WERI-Rb-1 (cell line): ENCODE data around the gene CISD1.
"Not testable (repeated sequence)": the region's sequence is repeated elsewhere in the genome, so short reads cannot be mapped to it uniquely, and the experiment has no call there.

Experiments used
- DNase-seq: peaks from one replicate; pipeline ENCODE4 v3.0.0-alpha.2; 2020
- H3K27ac ChIP-seq: fragments of 250-450 bp; sonication (Bioruptor Pico); 2 replicates; pipeline ENCODE4 v1.5.1; 2020; ENCODE audit warnings: mild to moderate bottlenecking, moderate library complexity
- H3K27me3 ChIP-seq: fragments of 250-450 bp; sonication (Bioruptor Pico); 2 replicates; pipeline ENCODE4 v1.5.1; 2021; ENCODE audit warnings: mild to moderate bottlenecking, low read depth, moderate library complexity; ENCODE audit not compliant: insufficient read depth, severe bottlenecking
- H3K36me3 ChIP-seq: fragments of 250-450 bp; sonication (Bioruptor Pico); 2 replicates; pipeline ENCODE4 v1.5.1; 2020; ENCODE audit warnings: mild to moderate bottlenecking, moderate library complexity
- H3K4me3 ChIP-seq: 2 replicates; pipeline ENCODE4 v1.5.1; 2011; ENCODE audit warnings: low read depth, mild to moderate bottlenecking, control low read depth, low read length
- H3K9me3 ChIP-seq: fragments of 250-450 bp; sonication (Bioruptor Pico); 2 replicates; pipeline ENCODE4 v1.5.1; 2021; ENCODE audit warnings: mild to moderate bottlenecking, moderate library complexity; ENCODE audit not compliant: severe bottlenecking
- TF ChIP-seq, protein P1 (sequence below): IDR thresholded peaks from 2 replicates; pipeline ENCODE4 v1.5.1; 2011; ENCODE audit warnings: low read depth, mild to moderate bottlenecking, control low read depth, inconsistent platforms, low read length

The CISD1 gene

DNA sequence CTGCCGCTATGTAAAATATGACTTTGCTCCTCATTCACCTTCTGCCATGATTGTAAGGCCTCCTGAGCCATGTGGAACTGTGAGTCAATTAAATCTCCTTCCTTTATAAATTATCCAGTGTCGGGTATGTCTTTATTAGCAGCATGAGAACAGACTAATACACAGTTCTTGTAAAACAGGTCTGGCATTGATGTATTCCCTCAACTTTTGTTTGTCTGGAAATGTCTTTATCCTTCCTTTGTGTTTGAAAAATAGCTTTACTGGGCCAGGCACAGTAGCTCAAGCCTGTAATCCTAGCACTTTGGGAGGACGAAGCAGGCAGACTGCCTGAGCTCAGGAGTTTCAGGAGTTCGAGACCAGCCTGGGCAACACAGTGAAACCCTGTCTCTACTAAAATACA is 15.8 kb upstream of the CISD1 start:
- no peak for DNase-seq
- no peak overlapping the region for H3K27ac ChIP-seq
- no peak overlapping the region for H3K4me3 ChIP-seq
- H3K27me3 ChIP-seq = no peaks in the 10 kb centered on the region
- no peaks in the 10 kb centered on the region for H3K9me3 ChIP-seq
- TF ChIP-seq, protein P1, sequence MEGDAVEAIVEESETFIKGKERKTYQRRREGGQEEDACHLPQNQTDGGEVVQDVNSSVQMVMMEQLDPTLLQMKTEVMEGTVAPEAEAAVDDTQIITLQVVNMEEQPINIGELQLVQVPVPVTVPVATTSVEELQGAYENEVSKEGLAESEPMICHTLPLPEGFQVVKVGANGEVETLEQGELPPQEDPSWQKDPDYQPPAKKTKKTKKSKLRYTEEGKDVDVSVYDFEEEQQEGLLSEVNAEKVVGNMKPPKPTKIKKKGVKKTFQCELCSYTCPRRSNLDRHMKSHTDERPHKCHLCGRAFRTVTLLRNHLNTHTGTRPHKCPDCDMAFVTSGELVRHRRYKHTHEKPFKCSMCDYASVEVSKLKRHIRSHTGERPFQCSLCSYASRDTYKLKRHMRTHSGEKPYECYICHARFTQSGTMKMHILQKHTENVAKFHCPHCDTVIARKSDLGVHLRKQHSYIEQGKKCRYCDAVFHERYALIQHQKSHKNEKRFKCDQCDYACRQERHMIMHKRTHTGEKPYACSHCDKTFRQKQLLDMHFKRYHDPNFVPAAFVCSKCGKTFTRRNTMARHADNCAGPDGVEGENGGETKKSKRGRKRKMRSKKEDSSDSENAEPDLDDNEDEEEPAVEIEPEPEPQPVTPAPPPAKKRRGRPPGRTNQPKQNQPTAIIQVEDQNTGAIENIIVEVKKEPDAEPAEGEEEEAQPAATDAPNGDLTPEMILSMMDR = no peak
- no peaks in the 10 kb centered on the region for H3K36me3 ChIP-seq

DNA sequence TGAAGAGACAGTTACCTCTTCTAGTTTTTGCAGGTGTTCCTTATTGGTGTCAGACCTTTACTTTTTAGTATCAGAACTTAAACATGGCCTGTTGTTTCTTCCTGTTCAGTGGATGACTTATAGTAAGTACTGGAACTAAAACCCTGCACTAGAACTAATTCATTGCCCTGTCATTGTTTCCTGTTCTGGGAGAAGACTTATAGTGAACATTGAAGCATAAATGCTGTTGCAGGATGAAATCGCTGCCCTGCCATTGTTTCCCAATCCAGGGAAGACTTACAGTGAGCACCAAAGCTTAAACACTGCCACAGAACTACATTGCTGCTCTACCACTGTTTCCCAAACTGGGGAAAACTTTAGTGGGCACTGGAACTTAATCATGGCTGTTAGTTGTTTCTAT is 14.3 kb upstream of the CISD1 start:
- Histone ChIP-seq H3K9me3 (no peaks in the 10 kb centered on the region), H3K36me3 (no peaks in the 10 kb centered on the region), H3K4me3 (no peak overlapping the region), H3K27ac (no peak overlapping the region), H3K27me3 (no peaks in the 10 kb centered on the region)
- DNase-seq = no peak
- TF ChIP-seq, protein P1 = no peak

DNA sequence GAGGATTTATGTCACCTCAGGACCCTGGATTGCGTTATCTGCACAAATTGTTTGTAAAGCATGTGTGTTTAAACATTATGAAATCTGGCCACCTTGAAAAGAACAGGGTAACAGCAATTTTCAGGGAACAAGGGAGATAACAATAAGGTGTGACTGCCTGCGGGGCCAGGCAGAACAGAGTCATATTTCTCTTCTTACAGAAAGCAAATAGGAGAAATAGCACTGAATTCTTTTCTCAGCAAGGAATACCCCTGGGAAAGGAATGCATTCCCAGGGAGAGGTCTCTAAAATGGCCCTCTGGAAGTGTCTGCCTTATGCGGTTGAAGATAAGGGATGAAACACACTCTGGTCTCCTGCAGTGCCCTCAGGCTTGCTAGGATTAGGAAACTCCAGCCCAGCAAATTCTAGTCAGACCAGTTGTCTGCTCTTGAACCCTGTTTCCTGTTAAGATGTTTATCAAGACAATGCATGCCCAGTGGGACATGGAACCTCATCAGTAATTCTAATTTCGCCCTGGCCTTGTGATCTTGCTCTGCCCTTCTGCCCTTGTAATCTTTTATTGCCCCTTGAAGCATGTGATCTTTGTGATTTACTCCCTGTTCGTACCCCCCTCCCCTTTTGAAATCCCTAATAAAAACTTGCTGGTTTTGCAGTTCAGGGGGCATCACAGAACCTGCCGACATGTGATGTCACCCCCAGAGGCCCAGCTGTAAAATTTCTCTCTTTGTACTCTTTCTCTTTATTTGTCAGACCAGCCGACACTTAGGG is 12.8 kb upstream of the CISD1 start:
- not testable (repeated sequence) for H3K27me3 ChIP-seq, H3K27ac ChIP-seq, H3K9me3 ChIP-seq, DNase-seq, H3K4me3 ChIP-seq, H3K36me3 ChIP-seq

DNA sequence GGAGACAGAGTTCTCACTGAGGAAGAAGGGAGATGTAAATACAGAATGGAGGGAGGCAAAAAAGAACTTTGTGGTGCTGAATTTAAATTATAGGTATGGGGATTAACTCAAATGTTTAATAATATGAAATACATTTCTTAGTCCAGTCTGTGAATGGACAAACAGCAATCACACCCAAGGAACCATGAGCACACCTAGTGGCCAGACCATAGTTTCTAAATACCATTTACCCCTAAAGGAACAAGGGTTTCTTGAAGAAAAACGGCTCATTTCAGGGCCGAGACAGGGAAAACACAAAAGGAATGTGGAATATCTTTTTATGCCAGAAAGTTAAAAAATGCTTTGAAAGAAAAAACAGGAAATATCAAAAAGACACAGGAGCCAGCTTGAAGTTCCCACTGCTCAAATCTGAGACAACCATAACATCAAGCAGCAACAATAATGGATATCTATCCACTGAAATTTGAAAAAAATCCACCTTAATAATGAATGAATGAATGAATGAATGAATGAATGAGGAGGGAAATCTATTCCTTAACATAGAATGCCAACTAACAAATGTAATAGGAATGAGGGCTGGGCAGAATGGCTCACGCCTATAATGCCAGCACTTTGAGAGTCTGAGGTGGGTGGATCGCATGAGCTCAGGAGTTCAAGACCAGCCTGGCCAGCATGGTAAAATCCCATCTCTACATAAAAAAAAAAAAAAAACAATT is 9.8 kb upstream of the CISD1 start:
- DNase-seq = no peak
- H3K4me3 ChIP-seq = no peak overlapping the region
- TF ChIP-seq, protein P1 = no peak
- H3K9me3 ChIP-seq = no peaks in the 10 kb centered on the region
- no peaks in the 10 kb centered on the region for H3K36me3 ChIP-seq
- H3K27me3 ChIP-seq = no peaks in the 10 kb centered on the region
- no peak overlapping the region for H3K27ac ChIP-seq

DNA sequence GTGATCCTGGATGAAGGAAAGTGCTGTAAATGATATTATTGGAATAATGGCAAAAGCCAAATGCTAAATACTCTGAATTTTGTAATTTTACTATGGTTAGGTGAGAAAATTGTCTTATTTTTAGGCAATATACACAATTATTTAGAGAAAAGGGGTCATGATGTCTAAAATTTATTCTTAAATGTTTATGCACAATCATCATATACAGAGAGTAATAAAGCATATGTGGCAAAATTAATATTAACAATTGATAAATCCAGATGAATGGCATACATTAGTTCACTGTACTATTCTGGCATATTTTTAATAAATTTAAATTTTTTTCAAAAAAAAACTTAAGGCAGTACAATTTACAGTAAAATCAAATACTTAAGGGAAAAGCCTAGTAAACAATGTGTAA is 8.6 kb upstream of the CISD1 start:
- no peak overlapping the region for H3K4me3 ChIP-seq
- H3K27me3 ChIP-seq = no peaks in the 10 kb centered on the region
- TF ChIP-seq, protein P1 = no peak
- DNase-seq = no peak
- no peaks in the 10 kb centered on the region for H3K9me3 ChIP-seq
- H3K27ac ChIP-seq = no peak overlapping the region
- no peaks in the 10 kb centered on the region for H3K36me3 ChIP-seq

DNA sequence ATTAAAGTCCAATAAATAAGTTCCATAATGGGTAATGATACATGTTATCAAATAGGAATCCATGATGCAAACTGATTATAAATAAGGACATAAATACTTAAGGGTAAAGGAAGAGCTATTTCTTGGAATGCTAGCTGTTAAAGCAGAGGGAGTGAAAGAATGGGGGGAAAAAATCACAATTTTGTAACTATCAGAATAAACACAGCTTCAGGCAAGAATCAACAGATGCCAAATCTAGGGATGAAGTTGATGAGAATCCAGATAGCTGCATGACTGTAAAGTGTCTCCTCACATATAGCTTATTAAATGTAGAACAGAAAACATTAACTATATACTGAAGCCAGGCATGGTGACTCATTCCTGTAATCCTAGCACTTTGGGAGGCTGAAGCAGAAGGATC is 6.2 kb upstream of the CISD1 start:
- Histone ChIP-seq H3K27ac (no peak overlapping the region), H3K9me3 (no peaks in the 10 kb centered on the region), H3K27me3 (no peaks in the 10 kb centered on the region), H3K36me3 (no peaks in the 10 kb centered on the region), H3K4me3 (no peak overlapping the region)
- no peak for DNase-seq
- TF ChIP-seq, protein P1 = no peak
